GM19240 (cell line): ENCODE measurements around the gene CLP1.

ENCODE experiments used
- DNase-seq: peaks from one replicate; pipeline ENCODE4 v3.0.0; 2011; ENCODE audit warnings: low spot score; ENCODE audit not compliant: insufficient read length

The CLP1 gene

GRCh38 chr11:57657194-57658022 lies at the start of gene CLP1:
TSS of gene CLP1 (plus strand) at chr11:57657762. CDS start at chr11:57659477, 1,715 bp downstream.
- DNase-seq, result peak; percentile 76

GRCh38 chr11:57610170-57610569 lies 47.4 kb upstream of the CLP1 start:
- DNase-seq, result no peak

GRCh38 chr11:57614234-57614772 lies 43.3 kb upstream of the CLP1 start:
- DNase-seq, result no peak

GRCh38 chr11:57615308-57615707 lies 42.3 kb upstream of the CLP1 start:
- DNase-seq, result no peak

GRCh38 chr11:57616595-57616994 lies 41.0 kb upstream of the CLP1 start:
- DNase-seq, result no peak

- DNase-seq, result no peak
Measured at GRCh38 chr11:57618438-57618837, 39.1 kb upstream of the CLP1 start.

GRCh38 chr11:57619331-57619730 lies 38.2 kb upstream of the CLP1 start:
- no peak for DNase-seq

GRCh38 chr11:57620467-57620866 lies 37.1 kb upstream of the CLP1 start:
- DNase-seq, result no peak

GRCh38 chr11:57622263-57622662 lies 35.3 kb upstream of the CLP1 start:
- no peak for DNase-seq

GRCh38 chr11:57624864-57625263 lies 32.7 kb upstream of the CLP1 start:
- no peak for DNase-seq

GRCh38 chr11:57626895-57627294 lies 30.7 kb upstream of the CLP1 start:
- no peak for DNase-seq

GRCh38 chr11:57630171-57630570 lies 27.4 kb upstream of the CLP1 start:
- DNase-seq, result no peak

- no peak for DNase-seq
Measured at GRCh38 chr11:57632116-57632515, 25.4 kb upstream of the CLP1 start.

- DNase-seq, result no peak
Measured at GRCh38 chr11:57633394-57634070, 24.0 kb upstream of the CLP1 start.

GRCh38 chr11:57634311-57634710 lies 23.3 kb upstream of the CLP1 start:
- no peak for DNase-seq

GRCh38 chr11:57635246-57635645 lies 22.3 kb upstream of the CLP1 start:
- DNase-seq, result no peak

GRCh38 chr11:57637626-57638004 lies 19.9 kb upstream of the CLP1 start:
- no peak for DNase-seq

GRCh38 chr11:57638005-57638781 lies 19.4 kb upstream of the CLP1 start:
- no peak for DNase-seq

GRCh38 chr11:57638811-57639320 lies 18.7 kb upstream of the CLP1 start:
- no peak for DNase-seq

GRCh38 chr11:57639321-57640067 lies 18.1 kb upstream of the CLP1 start:
- DNase-seq, result no peak
